ENCODE data around the gene BRINP3. TPM values are rescaled to one million over a fixed set of nuclear protein-coding genes. Genes with fewer than 3 reads are reported as not detected.

Gene BRINP3
- total RNA-seq, 1 experiment from 2014 or later = not detected

DNA sequence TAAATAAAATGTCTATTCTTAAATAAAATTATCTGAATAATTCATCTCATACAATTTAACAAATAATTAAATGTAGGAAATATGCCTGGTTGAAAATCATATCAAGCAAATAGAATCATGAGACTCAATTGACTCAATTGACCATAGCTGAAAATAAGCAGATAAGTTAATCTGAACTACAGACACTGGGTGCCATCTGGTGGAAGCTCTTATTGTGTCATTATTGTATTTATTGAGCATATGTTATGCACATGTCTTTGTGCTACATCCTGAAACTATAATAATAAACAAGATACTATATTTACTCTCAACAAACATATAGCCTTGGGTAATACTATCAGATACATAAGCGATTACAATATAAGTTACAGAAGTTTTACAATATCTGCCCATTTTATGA, 41.0 kb downstream of the BRINP3 start:
- Mint-ChIP-seq H3K4me3 (no peak overlapping the region), H3K27me3 (ENCODE audit: low read depth) (no peaks in the 10 kb centered on the region), H3K27ac (no peak overlapping the region), H3K4me1 (0 out of 4 replicates have a peak, but pooled peaks cover 0 to under 1% of the 10 kb centered on the region in 2 experiments), H3K9me3 (no peaks in the 10 kb centered on the region), H3K36me3 (ENCODE audit: insufficient read depth in 1 of 3, low read depth in 3 of 3) (no peaks in the 10 kb centered on the region)
- Histone ChIP-seq H3K4me2 (ENCODE audit: insufficient read depth, insufficient read length, low read length) (no peak overlapping the region), H2BK5ac (ENCODE audit: insufficient read length, low read length) (no peak overlapping the region), H3T11ph (ENCODE audit: low read length) (no peak overlapping the region), H3K4me1 (ENCODE audit: insufficient read depth, low read length) (no peaks in the 10 kb centered on the region), H3K23me2 (ENCODE audit: insufficient read length, low read depth, low read length, poor library complexity, severe bottlenecking) (no peaks in the 10 kb centered on the region), H3K14ac (ENCODE audit: insufficient read depth, low read length) (no peak overlapping the region), H3K23ac (ENCODE audit: insufficient read length, low read depth, low read length) (no peak overlapping the region), H2BK120ac (ENCODE audit: low read depth, low read length, poor library complexity, severe bottlenecking) (no peak overlapping the region), H3K18ac (ENCODE audit: insufficient read length, low read depth, low read length) (no peak overlapping the region), H2AFZ (ENCODE audit: low read length) (no peak overlapping the region), H2BK12ac (ENCODE audit: insufficient read length, low read depth, low read length) (no peak overlapping the region), H4K91ac (ENCODE audit: insufficient read length, low read depth, low read length) (no peak overlapping the region), H3K79me1 (ENCODE audit: insufficient read depth, low read depth, low read length, poor library complexity, severe bottlenecking) (no peaks in the 10 kb centered on the region), H3K4ac (ENCODE audit: low read depth, low read length) (no peak overlapping the region), H4K5ac (ENCODE audit: insufficient read length, low read depth, low read length) (no peak overlapping the region), H3K9ac (ENCODE audit: extremely low read depth, insufficient read length, low read length) (no peak overlapping the region), H3K27me3 (ENCODE audit: insufficient read depth, low read length) (no peaks in the 10 kb centered on the region), H2AK5ac (ENCODE audit: insufficient read length, low read length) (no peak overlapping the region), H2BK15ac (ENCODE audit: low read depth, low read length) (no peak overlapping the region), H4K20me1 (ENCODE audit: control insufficient read depth, insufficient read depth, insufficient read length) (no peaks in the 10 kb centered on the region), H2BK20ac (ENCODE audit: low read depth, low read length, poor library complexity, severe bottlenecking) (no peak overlapping the region), H4K8ac (replicated peaks; ENCODE audit: insufficient read length, low read depth, low read length) (no peak overlapping the region), H3K56ac (ENCODE audit: insufficient read length, low read depth, low read length) (no peak overlapping the region), H3K27ac (ENCODE audit: insufficient read length, low read depth, low read length) (no peak overlapping the region), H3K79me2 (ENCODE audit: insufficient read depth, low read length) (no peaks in the 10 kb centered on the region), H3K9me3 (ENCODE audit: control insufficient read depth, low read depth, low read length) (no peaks in the 10 kb centered on the region)
- DNase-seq = no peak
- TF ChIP-seq CTCF (conservative IDR thresholded peaks at IDR 0.05) = no peak
- no CpG with 5 or more reads among the region's 1 CpG for WGBS (ENCODE audit: extremely low coverage, insufficient read length, low lambda C conversion rate)
